HL-60/S4 (cell line): ENCODE data around the gene SKAP2.

ENCODE experiments used
- in situ Hi-C: fragments of 300-500 bp; cut with MboI; formaldehyde crosslinking; loops from 2 replicates; pipeline ENCODE4 v1.14.3; 2022; ENCODE audit warnings: low sequenced_read_pairs

SKAP2 gene

GRCh38 chr7:26670290-26670689 lies 194.1 kb downstream of the SKAP2 start:
- in situ Hi-C loops = loop anchor here (25.0 kb wide), 1 partner anchor 608 kb away; no protein-coding TSS in a partner anchor

- in situ Hi-C loops = loop anchor here (10.0 to 25.0 kb wide), 3 partner anchors 304 to 774 kb away; no protein-coding TSS in a partner anchor
Observed at GRCh38 chr7:26668821-26669220, 195.6 kb downstream of the SKAP2 start.

GRCh38 chr7:26667514-26668133 lies 196.8 kb downstream of the SKAP2 start:
- in situ Hi-C loops = loop anchor here (10.0 to 25.0 kb wide), 3 partner anchors 303 to 773 kb away; no protein-coding TSS in a partner anchor

GRCh38 chr7:26664735-26665416 lies 199.5 kb downstream of the SKAP2 start:
- in situ Hi-C loops = loop anchor here (10.0 to 25.0 kb wide), 3 partner anchors 300 to 770 kb away; no protein-coding TSS in a partner anchor

- in situ Hi-C loops = loop anchor here (10.0 to 25.0 kb wide), 3 partner anchors 299 to 769 kb away; no protein-coding TSS in a partner anchor
Observed at GRCh38 chr7:26664274-26664673, 200.1 kb downstream of the SKAP2 start.

- in situ Hi-C loops = loop anchor here (10.0 to 25.0 kb wide), 3 partner anchors 299 to 769 kb away; no protein-coding TSS in a partner anchor
Observed at GRCh38 chr7:26663874-26664273, 200.5 kb downstream of the SKAP2 start.

- in situ Hi-C loops = loop anchor here (10.0 to 25.0 kb wide), 3 partner anchors 298 to 768 kb away; no protein-coding TSS in a partner anchor
Observed at GRCh38 chr7:26662646-26663045, 201.7 kb downstream of the SKAP2 start.

- in situ Hi-C loops = loop anchor here (25.0 kb wide), 1 partner anchor 597 kb away; no protein-coding TSS in a partner anchor
Observed at GRCh38 chr7:26659121-26659520, 205.3 kb downstream of the SKAP2 start.

- in situ Hi-C loops = loop anchor here (25.0 kb wide), 1 partner anchor 596 kb away; no protein-coding TSS in a partner anchor
Observed at GRCh38 chr7:26658389-26659084, 205.9 kb downstream of the SKAP2 start.

GRCh38 chr7:26657686-26658388 lies 206.6 kb downstream of the SKAP2 start:
- in situ Hi-C loops = loop anchor here (25.0 kb wide), 1 partner anchor 596 kb away; no protein-coding TSS in a partner anchor

- in situ Hi-C loops = loop anchor here (25.0 kb wide), 1 partner anchor 595 kb away; no protein-coding TSS in a partner anchor
Observed at GRCh38 chr7:26657206-26657641, 207.2 kb downstream of the SKAP2 start.

GRCh38 chr7:26656735-26657134 lies 207.7 kb downstream of the SKAP2 start:
- in situ Hi-C loops = loop anchor here (25.0 kb wide), 1 partner anchor 594 kb away; no protein-coding TSS in a partner anchor

- in situ Hi-C loops = loop anchor here (25.0 kb wide), 1 partner anchor 593 kb away; no protein-coding TSS in a partner anchor
Observed at GRCh38 chr7:26655781-26656180, 208.6 kb downstream of the SKAP2 start.

- in situ Hi-C loops = loop anchor here (25.0 kb wide), 1 partner anchor 591 kb away; no protein-coding TSS in a partner anchor
Observed at GRCh38 chr7:26653430-26654399, 210.7 kb downstream of the SKAP2 start.

GRCh38 chr7:26652401-26653100 lies 211.8 kb downstream of the SKAP2 start:
- in situ Hi-C loops = loop anchor here (25.0 kb wide), 1 partner anchor 590 kb away; no protein-coding TSS in a partner anchor

- in situ Hi-C loops = loop anchor here (25.0 kb wide), 1 partner anchor 588 kb away; no protein-coding TSS in a partner anchor
Observed at GRCh38 chr7:26650103-26650502, 214.3 kb downstream of the SKAP2 start.

- in situ Hi-C loops = no loop called here
Observed at GRCh38 chr7:26649388-26649787, 215.0 kb downstream of the SKAP2 start.

GRCh38 chr7:26648554-26648953 lies 215.8 kb downstream of the SKAP2 start:
- in situ Hi-C loops = no loop called here
